ENCODE results near the gene NUP107. TPM values are rescaled to one million over a fixed set of nuclear protein-coding genes. Genes with fewer than 3 reads are reported as not detected.

The NUP107 gene
- total and polyA plus RNA-seq, 7 donors = 6.0 to 34.3 (median 24.2) TPM

- Histone ChIP-seq H3K36me3 (no peaks in the 10 kb centered on the region), H3K27ac (no peak overlapping the region), H3K9me3 (no peaks in the 10 kb centered on the region), H3K4me1 (no peaks in the 10 kb centered on the region), H3K27me3 (no peaks in the 10 kb centered on the region), H3K4me3 (no peak overlapping the region)
- intact Hi-C loops (cut with DNase I) = no loop called here
- DNase-seq = no peak
- TF ChIP-seq CTCF (IDR thresholded peaks at IDR 0.05) = no peak
- no peak for TF ChIP-seq POLR2AphosphoS5 (IDR thresholded peaks at IDR 0.05)
- TF ChIP-seq EP300 (IDR thresholded peaks at IDR 0.05) = no peak
- TF ChIP-seq POLR2A (IDR thresholded peaks at IDR 0.05) = no peak
- 81 to 87% methylated on average over 14 of the region's 14 CpGs for WGBS, 2 donors
Measured at GRCh38 chr12:68789144-68789878, 102.5 kb downstream of the NUP107 start.

- Histone ChIP-seq H3K27me3 (no peaks in the 10 kb centered on the region), H3K36me3 (no peaks in the 10 kb centered on the region), H3K9me3 (no peaks in the 10 kb centered on the region), H3K27ac (no peak overlapping the region), H3K4me3 (no peak overlapping the region), H3K4me1 (no peaks in the 10 kb centered on the region)
- TF ChIP-seq POLR2AphosphoS5 (IDR thresholded peaks at IDR 0.05) (no peak), EP300 (IDR thresholded peaks at IDR 0.05) (no peak), POLR2A (IDR thresholded peaks at IDR 0.05) (no peak), CTCF (IDR thresholded peaks at IDR 0.05) (no peak)
- intact Hi-C loops (cut with DNase I) = no loop called here
- no peak for DNase-seq
- 92 to 93% methylated on average over 13 of the region's 13 CpGs for WGBS, 2 donors
Measured at GRCh38 chr12:68790081-68790951, 103.5 kb downstream of the NUP107 start.

GRCh38 chr12:68790952-68791234, 104.1 kb downstream of the NUP107 start:
- H3K4me3 ChIP-seq = no peak overlapping the region
- H3K9me3 ChIP-seq = no peaks in the 10 kb centered on the region
- no peaks in the 10 kb centered on the region for H3K4me1 ChIP-seq
- no peak overlapping the region for H3K27ac ChIP-seq
- no peak for DNase-seq
- intact Hi-C loops (cut with DNase I) = no loop called here
- H3K36me3 ChIP-seq = no peaks in the 10 kb centered on the region
- H3K27me3 ChIP-seq = no peaks in the 10 kb centered on the region
- WGBS, 2 donors = 63% methylated on average over 3 of the region's 3 CpGs
- TF ChIP-seq POLR2AphosphoS5 (IDR thresholded peaks at IDR 0.05) = no peak
- no peak for TF ChIP-seq EP300 (IDR thresholded peaks at IDR 0.05)
- TF ChIP-seq CTCF (IDR thresholded peaks at IDR 0.05) = no peak

- Histone ChIP-seq H3K36me3 (no peaks in the 10 kb centered on the region), H3K9me3 (no peaks in the 10 kb centered on the region), H3K4me1 (no peaks in the 10 kb centered on the region), H3K4me3 (no peak overlapping the region), H3K27me3 (no peaks in the 10 kb centered on the region), H3K27ac (no peak overlapping the region)
- no peak for DNase-seq
- WGBS, 2 donors = 94 to 95% methylated on average over 2 of the region's 2 CpGs
- intact Hi-C loops (cut with DNase I) = no loop called here
- TF ChIP-seq CTCF (IDR thresholded peaks at IDR 0.05) (no peak), EP300 (IDR thresholded peaks at IDR 0.05) (no peak), POLR2A (IDR thresholded peaks at IDR 0.05) (no peak), POLR2AphosphoS5 (IDR thresholded peaks at IDR 0.05) (no peak)
Measured at GRCh38 chr12:68791897-68792481, 105.2 kb downstream of the NUP107 start.

Data from sigmoid colon (tissue), 7 donors.